Keratinocyte (primary cell): ENCODE data around the gene ZNF653. TPM values are rescaled to one million over a fixed set of nuclear protein-coding genes. Genes with fewer than 3 reads are reported as not detected.
"Not testable (repeated sequence)": the region's sequence is repeated elsewhere in the genome, so short reads cannot be mapped to it uniquely, and the experiment has no call there.

ENCODE experiments used
- DNase-seq: peaks from one replicate; pipeline ENCODE4 v3.0.0-alpha.2; 2011; ENCODE audit warnings: low read depth, missing footprints, low spot score
- FAIRE-seq: peaks from 2 replicates; lab custom pipeline; 2011; peaks lifted over from hg19 to GRCh38; lab: Jason Lieb, UNC
- H2AFZ ChIP-seq: 2 replicates; pipeline ENCODE4 v1.6.0; 2012; ENCODE audit warnings: low read length, control low read depth, inconsistent platforms; ENCODE audit not compliant: control insufficient read depth
- H3K27ac ChIP-seq: 2 replicates; pipeline ENCODE4 v1.5.1; 2011; ENCODE audit warnings: low read length; ENCODE audit not compliant: control insufficient read depth, insufficient read depth
- H3K27me3 ChIP-seq: 3 replicates; pipeline ENCODE4 v1.6.0; 2011; ENCODE audit warnings: low read length; ENCODE audit not compliant: control insufficient read depth, insufficient read depth; ENCODE audit errors: extremely low read depth
- H3K36me3 ChIP-seq, 2 experiments: 2 replicates in 1 of 2; 3 replicates in 1 of 2; pipeline ENCODE4 v1.5.1; 2011; ENCODE audit warnings: low read length in 2 of 2, mild to moderate bottlenecking in 1 of 2; ENCODE audit not compliant: control insufficient read depth in 2 of 2, insufficient read depth in 2 of 2; ENCODE audit errors: extremely low read depth in 1 of 2
- H3K4me1 ChIP-seq: 3 replicates; pipeline ENCODE4 v1.5.1; 2011; ENCODE audit warnings: low read length; ENCODE audit not compliant: control insufficient read depth, insufficient read depth; ENCODE audit errors: extremely low read depth
- H3K4me2 ChIP-seq: 3 replicates; pipeline ENCODE4 v1.6.0; 2011; ENCODE audit warnings: low read depth, low read length; ENCODE audit not compliant: control insufficient read depth, insufficient read depth; ENCODE audit errors: extremely low read depth
- H3K4me3 ChIP-seq, 3 experiments: fragments of 200-600 bp in 1 of 3; sonication (generic) in 1 of 3; 2 replicates in 2 of 3; 3 replicates in 1 of 3; pipeline ENCODE4 v1.5.1; 2011 to 2016; ENCODE audit warnings: low read length in 3 of 3, mild to moderate bottlenecking in 3 of 3, control low read depth in 2 of 3, inconsistent platforms in 1 of 3, low read depth in 1 of 3, mixed read lengths in 1 of 3, mixed run types in 1 of 3, moderate library complexity in 1 of 3; ENCODE audit not compliant: control insufficient read depth in 2 of 3, insufficient read depth in 2 of 3; ENCODE audit errors: extremely low read depth in 1 of 3
- H3K79me2 ChIP-seq: 2 replicates; pipeline ENCODE4 v1.6.0; 2012; ENCODE audit warnings: low read length; ENCODE audit not compliant: control insufficient read depth, insufficient read depth
- H3K9ac ChIP-seq: 3 replicates; pipeline ENCODE4 v1.6.0; 2011; ENCODE audit warnings: low read length; ENCODE audit not compliant: control insufficient read depth, insufficient read depth; ENCODE audit errors: extremely low read depth
- H3K9me1 ChIP-seq: 3 replicates; pipeline ENCODE4 v1.6.0; 2011; ENCODE audit warnings: low read length; ENCODE audit not compliant: control insufficient read depth, insufficient read depth; ENCODE audit errors: extremely low read depth
- H3K9me3 ChIP-seq: 2 replicates; pipeline ENCODE4 v1.5.1; 2012; ENCODE audit warnings: low read depth, low read length; ENCODE audit not compliant: control insufficient read depth
- H4K20me1 ChIP-seq: 3 replicates; pipeline ENCODE4 v1.6.0; 2011; ENCODE audit warnings: low read length; ENCODE audit not compliant: control insufficient read depth, insufficient read depth; ENCODE audit errors: extremely low read depth
- EZH2 ChIP-seq: IDR thresholded peaks from one replicate; pipeline ENCODE4 v1.6.1; 2012; ENCODE audit warnings: inconsistent platforms, mild to moderate bottlenecking, low read length, moderate library complexity
- dilution Hi-C: fragments of 300-500 bp; cut with MboI; formaldehyde crosslinking; loops from one replicate; pipeline ENCODE4 v1.7.0; 2020; ENCODE audit warnings: low sequenced_read_pairs; ENCODE audit not compliant: extremely low pct_ligation_motif_present
- polyA plus RNA-seq, 5 experiments: library from polyadenylated mRNA; depleted of rRNA in 3 of 5; stranded (reverse) in 3 of 5; stranded (forward) in 1 of 5; unstranded in 1 of 5; fragments of >200 nt; gene quantifications; 1 replicate in 1 of 5; 2 replicates in 3 of 5; 3 replicates in 1 of 5; pipeline versions ENCODE4 v1.2.1 to v1.2.3, GENCODE V29; 2011 to 2012; ENCODE audit warnings: missing spikeins in 2 of 5, low read depth in 1 of 5, low replicate concordance in 1 of 5
- TF ChIP-seq, protein P1 (sequence below), 3 experiments: IDR thresholded peaks in 1 of 3; conservative IDR thresholded peaks in 1 of 3; optimal IDR thresholded peaks in 1 of 3; 2 replicates in 2 of 3; 3 replicates in 1 of 3; pipeline versions ENCODE3 to v1.5.1; 2011; ENCODE audit warnings: low read length in 3 of 3, mild to moderate bottlenecking in 3 of 3, moderate library complexity in 2 of 3, control low read depth in 1 of 3, inconsistent platforms in 1 of 3; ENCODE audit not compliant: insufficient read depth in 2 of 3; ENCODE audit errors: extremely low read depth in 1 of 3

ZNF653 gene
- polyA plus RNA-seq, 1 donor (not counting 4 experiments of a cell fraction or from before 2014, with no cell fraction given) = 3.8 TPM

- no peaks in the 10 kb centered on the region for H3K4me1 ChIP-seq
- no peaks in the 10 kb centered on the region for H3K9me3 ChIP-seq
- H3K4me3 ChIP-seq = no peak overlapping the region
- H3K9me1 ChIP-seq = no peaks in the 10 kb centered on the region
- H3K9ac ChIP-seq = no peak overlapping the region
- no peak overlapping the region for H3K4me2 ChIP-seq
- H2AFZ ChIP-seq = no peak overlapping the region
- H3K36me3 ChIP-seq = no peaks in the 10 kb centered on the region
- DNase-seq = no peak
- dilution Hi-C loops = no loop called here
- H3K27ac ChIP-seq = no peak overlapping the region
- FAIRE-seq = no peak
- no peaks in the 10 kb centered on the region for H3K27me3 ChIP-seq
- H4K20me1 ChIP-seq = no peaks in the 10 kb centered on the region
- H3K79me2 ChIP-seq = no peaks in the 10 kb centered on the region
- no peak for TF ChIP-seq EZH2
- TF ChIP-seq, protein P1, sequence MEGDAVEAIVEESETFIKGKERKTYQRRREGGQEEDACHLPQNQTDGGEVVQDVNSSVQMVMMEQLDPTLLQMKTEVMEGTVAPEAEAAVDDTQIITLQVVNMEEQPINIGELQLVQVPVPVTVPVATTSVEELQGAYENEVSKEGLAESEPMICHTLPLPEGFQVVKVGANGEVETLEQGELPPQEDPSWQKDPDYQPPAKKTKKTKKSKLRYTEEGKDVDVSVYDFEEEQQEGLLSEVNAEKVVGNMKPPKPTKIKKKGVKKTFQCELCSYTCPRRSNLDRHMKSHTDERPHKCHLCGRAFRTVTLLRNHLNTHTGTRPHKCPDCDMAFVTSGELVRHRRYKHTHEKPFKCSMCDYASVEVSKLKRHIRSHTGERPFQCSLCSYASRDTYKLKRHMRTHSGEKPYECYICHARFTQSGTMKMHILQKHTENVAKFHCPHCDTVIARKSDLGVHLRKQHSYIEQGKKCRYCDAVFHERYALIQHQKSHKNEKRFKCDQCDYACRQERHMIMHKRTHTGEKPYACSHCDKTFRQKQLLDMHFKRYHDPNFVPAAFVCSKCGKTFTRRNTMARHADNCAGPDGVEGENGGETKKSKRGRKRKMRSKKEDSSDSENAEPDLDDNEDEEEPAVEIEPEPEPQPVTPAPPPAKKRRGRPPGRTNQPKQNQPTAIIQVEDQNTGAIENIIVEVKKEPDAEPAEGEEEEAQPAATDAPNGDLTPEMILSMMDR (optimal IDR thresholded peaks at IDR 0.05 in 1 of 3, IDR thresholded peaks at IDR 0.05 in 1 of 3, conservative IDR thresholded peaks at IDR 0.05 in 1 of 3; ENCODE audit: extremely low read depth in 1 of 3, insufficient read depth in 2 of 3, low read length in 3 of 3) = no peak
Measured at GRCh38 chr19:11461453-11461852, 44.2 kb downstream of the ZNF653 start.

DNA sequence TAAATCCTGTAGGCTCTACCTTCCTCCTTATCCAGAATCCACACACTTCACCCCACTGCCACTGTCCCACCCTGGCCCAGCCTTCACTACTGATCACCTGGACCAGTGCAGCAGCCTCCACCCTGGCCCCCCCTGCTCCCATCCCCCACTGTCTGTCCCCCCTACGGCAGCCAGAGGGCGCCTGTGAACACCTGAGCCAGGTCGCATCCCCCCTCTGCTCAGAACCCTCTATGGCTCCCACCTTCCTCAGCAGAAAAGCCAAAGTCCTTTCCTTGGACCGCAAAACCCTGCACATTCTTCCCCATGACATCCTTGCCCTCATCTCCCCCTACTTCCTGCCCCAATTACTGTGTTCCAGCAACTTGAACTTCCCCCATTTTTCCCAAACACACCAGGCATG is 45.4 kb downstream of the ZNF653 start:
- no peak for FAIRE-seq
- Histone ChIP-seq H3K4me2 (no peak overlapping the region), H2AFZ (no peak overlapping the region), H3K27me3 (no peaks in the 10 kb centered on the region), H3K36me3 (no peaks in the 10 kb centered on the region), H3K9ac (no peak overlapping the region), H3K4me3 (no peak overlapping the region), H3K79me2 (no peaks in the 10 kb centered on the region), H4K20me1 (no peaks in the 10 kb centered on the region), H3K27ac (no peak overlapping the region), H3K9me3 (no peaks in the 10 kb centered on the region), H3K4me1 (no peaks in the 10 kb centered on the region), H3K9me1 (no peaks in the 10 kb centered on the region)
- DNase-seq = no peak
- TF ChIP-seq, protein P1 (optimal IDR thresholded peaks at IDR 0.05 in 1 of 3, IDR thresholded peaks at IDR 0.05 in 1 of 3, conservative IDR thresholded peaks at IDR 0.05 in 1 of 3; ENCODE audit: extremely low read depth in 1 of 3, insufficient read depth in 2 of 3, low read length in 3 of 3) = peak; percentile 14 to 64 (median 38)
- TF ChIP-seq EZH2 = no peak
- dilution Hi-C loops = no loop called here

GRCh38 chr19:11458912-11459311 is 46.7 kb downstream of the ZNF653 start:
- H3K9me3 ChIP-seq, FAIRE-seq, H3K4me2 ChIP-seq, H3K79me2 ChIP-seq, H3K36me3 ChIP-seq, H3K9ac ChIP-seq, H3K9me1 ChIP-seq, H3K27ac ChIP-seq, H3K4me3 ChIP-seq, H3K27me3 ChIP-seq, H2AFZ ChIP-seq, H3K4me1 ChIP-seq, H4K20me1 ChIP-seq, DNase-seq, dilution Hi-C loops: not testable (repeated sequence)
